LNCaP clone FGC (cell line): ENCODE measurements around the gene CALM3.

Experiments used
- DNase-seq: peaks from one replicate; pipeline ENCODE4 v3.0.0-alpha.2; 2011; ENCODE audit warnings: low read depth
- H3K4me3 ChIP-seq: 2 replicates; pipeline ENCODE4 v1.5.1; 2011; ENCODE audit warnings: mild to moderate bottlenecking, low read depth, low read length, control low read depth
- CTCF ChIP-seq: IDR thresholded peaks from 2 replicates; pipeline ENCODE4 v1.5.1; 2012; ENCODE audit warnings: mild to moderate bottlenecking; ENCODE audit not compliant: control insufficient read depth, insufficient read depth; ENCODE audit errors: extremely low read depth

CALM3 gene

GRCh38 chr19:46629546-46630025 is 28.5 kb downstream of the CALM3 start:
- H3K4me3 ChIP-seq = no peak overlapping the region
- no peak for DNase-seq
- no peak for TF ChIP-seq CTCF

DNA sequence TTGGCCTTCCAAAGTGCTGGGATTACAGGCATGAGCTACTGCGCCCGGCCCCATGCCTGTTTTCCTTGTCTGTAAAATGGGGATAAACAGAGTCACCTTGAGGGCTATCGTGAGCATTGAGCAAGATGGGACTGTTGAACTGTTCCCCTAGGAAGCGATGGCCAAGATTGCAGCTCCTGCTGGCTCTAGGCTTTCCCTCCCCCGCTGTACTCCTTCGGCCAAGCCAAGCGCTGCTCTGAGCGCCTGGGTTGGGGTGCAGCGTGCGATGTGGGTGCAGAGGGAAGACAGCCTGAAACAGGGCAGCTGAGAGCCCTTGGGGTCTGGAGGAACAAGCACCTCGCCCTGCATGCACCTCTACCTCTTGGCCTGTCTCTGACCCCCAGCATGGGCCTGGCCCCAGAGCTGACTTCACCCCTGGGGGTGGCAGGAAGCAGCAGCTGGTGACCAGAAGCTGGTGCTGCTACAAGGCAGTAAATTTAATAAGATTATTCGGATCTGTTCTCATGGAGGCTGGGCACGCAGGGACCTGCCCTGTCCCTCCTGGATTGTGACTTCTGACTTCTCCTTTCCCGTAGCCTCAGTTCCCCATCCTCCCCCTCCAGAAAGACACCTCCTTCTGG is 29.6 kb downstream of the CALM3 start:
- TF ChIP-seq CTCF = no peak
- no peak overlapping the region for H3K4me3 ChIP-seq
- DNase-seq = no peak

DNA sequence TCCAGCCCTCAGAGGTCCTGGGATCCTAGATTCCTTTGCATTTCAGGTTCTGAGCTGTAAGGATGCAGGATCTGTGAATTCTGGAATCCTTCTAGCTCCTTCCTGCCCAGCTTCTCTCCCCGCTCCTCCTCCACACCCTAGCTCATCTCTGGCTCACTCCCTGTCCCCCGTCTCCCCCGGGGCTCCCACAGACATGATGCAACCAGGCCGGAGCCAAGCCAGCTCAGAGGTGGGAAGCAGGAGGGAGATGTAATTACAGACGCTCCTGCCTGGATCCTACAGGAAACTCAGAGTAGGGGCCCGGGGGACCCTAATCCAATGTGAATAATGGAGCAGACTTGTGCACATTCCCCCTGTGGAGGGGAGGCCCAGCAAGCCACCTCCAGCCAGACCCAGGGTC is 30.4 kb downstream of the CALM3 start:
- no peak for TF ChIP-seq CTCF
- no peak for DNase-seq
- H3K4me3 ChIP-seq = no peak overlapping the region

DNA sequence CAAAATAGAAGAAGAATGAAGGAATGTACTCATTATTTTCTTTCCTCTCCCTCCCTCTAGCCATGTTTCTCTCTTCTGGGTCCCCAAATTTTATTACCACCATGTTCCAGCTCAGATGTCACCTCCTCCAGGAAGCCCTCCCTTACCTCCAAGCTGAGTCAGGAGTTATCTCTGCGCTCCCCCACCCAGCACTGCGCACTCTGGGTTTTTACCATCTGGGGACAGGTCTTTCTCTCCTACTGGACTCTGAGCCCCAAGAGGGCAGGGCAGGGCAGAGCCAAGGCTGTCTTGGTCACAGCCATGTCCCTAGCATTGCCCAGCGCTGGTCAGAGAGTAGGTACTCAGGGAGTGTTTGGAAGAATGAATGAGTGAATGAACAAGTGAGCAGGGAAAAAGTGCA is 32.0 kb downstream of the CALM3 start:
- no peak for DNase-seq
- TF ChIP-seq CTCF = no peak
- H3K4me3 ChIP-seq = no peak overlapping the region

GRCh38 chr19:46634045-46634655 is 33.0 kb downstream of the CALM3 start:
- TF ChIP-seq CTCF = no peak
- H3K4me3 ChIP-seq = peak overlapping the region; percentile 45
- peak; percentile 61 for DNase-seq

DNA sequence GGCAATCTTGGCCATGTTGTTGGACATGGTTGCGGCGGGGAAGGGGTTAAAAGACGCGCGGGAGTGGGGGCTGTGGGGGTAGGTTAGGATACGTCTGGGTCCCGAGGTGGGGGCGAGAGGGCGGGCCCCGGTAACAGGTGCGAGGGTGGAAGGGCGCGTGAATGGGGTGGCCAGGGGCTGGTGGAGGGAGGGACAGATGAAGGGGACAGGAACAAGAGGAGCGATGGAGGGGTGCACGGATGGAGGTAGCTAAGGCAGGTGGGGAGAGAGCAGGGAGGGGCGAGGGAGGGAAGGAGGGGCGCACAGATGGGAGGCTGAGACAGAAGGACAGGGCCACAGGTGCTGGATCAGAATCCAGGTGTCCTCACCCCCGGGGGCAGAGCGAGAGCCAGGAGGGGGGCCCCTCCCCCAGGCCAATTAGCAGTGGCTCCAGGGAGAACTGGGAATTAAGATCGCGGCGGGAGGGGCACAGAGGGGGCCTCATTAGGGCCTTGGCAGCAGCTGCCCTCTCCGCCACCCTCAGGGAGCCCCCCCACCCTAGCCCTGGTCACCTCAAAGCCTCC is 33.6 kb downstream of the CALM3 start:
- H3K4me3 ChIP-seq = no peak overlapping the region
- DNase-seq = no peak
- no peak for TF ChIP-seq CTCF
